ENCODE results near the gene MYH1.
"Not testable (repeated sequence)": the region's sequence is repeated elsewhere in the genome, so short reads cannot be mapped to it uniquely, and the experiment has no call there.

Gene MYH1

DNA sequence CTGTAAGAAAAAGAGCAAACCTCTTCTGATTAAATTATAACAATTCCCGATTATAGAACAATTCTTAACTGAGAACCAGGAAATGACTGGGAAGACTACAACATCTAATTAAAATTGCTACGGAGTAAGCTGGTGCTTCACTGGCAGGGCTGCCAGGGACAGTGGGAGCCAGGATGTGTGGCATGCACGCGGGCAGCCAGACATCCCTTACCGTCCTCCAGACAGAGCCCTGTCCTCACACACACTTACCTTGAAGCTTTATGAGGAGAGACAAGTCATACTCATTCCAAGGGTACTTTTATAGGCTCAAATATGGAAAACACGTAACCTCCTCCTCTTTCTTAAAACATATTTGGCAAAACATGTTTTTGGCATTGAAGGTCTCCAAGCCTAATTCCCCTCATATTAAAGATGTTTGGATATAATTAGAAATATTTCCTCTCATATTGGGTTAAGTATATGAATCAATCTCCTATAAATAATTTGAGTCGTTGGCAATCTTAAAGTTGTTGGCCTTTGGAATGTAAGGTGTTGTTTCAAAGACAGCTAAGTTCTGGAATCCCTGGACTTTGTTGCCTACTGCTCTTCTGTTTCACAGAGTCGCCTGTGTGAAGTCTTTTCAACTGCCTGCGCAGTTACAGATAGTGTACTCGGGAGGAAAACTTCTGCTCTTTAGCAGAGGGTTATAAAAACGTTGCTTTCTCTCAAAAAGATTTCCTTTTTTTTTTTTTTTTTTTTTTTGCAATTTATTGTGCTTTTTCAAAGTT lies at the start of gene MYH1:
TSS of gene MYH1 (minus strand) at position 272 of the 767 bp plus-strand sequence. CDS start 1,900 bp downstream, outside the sequence.
- no peak for DNase-seq

DNA sequence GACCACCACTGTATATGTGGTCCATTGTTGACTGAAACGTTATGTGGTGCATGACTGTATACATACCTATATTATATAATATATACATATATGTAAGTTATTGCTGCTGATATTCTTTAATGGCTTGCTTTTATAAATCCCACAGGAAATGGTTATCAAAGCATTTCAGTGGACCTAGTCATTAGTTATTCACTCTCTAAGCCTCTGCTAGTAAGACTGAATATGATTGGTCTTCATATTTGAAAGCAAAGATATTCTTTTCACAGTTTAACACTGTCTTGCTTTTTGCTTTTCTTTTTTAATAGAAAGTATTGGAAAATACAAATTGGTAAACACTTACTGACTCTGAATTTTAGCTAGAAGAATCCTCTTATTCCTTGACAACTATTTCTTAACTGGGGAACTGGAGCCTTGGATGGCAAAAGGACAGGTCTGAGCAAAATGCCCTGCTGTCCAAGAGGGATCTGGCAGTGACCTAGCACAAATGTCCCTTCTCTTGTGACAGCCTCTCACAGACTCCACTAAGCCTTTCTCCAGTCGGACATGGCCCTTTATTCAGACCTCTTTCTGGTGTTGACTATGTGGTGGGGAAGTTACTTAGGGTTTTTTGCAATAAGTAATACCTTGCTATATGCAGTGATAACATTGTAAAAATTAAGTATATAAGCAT lies 45.8 kb upstream of the MYH1 start:
- no peak for DNase-seq

DNA sequence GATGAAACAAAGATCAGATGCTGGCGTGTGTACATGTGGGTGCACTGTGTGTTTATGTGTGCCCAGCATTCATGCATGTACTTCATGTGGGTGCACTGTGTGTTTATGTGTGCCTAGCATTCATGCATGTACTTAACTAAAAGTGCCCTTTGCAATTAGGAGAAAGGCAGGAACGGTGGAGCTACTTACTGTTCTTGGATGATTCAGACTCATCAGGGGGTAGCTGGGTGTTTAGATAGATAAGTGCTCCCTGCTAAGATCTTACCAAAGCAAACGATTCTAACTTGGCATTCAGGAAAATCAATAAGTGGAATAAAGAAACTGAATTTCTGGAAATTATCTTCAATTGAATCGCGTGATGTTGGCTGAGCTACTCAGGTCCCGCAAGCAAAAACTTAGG lies 39.7 kb upstream of the MYH1 start:
- no peak for DNase-seq

DNA sequence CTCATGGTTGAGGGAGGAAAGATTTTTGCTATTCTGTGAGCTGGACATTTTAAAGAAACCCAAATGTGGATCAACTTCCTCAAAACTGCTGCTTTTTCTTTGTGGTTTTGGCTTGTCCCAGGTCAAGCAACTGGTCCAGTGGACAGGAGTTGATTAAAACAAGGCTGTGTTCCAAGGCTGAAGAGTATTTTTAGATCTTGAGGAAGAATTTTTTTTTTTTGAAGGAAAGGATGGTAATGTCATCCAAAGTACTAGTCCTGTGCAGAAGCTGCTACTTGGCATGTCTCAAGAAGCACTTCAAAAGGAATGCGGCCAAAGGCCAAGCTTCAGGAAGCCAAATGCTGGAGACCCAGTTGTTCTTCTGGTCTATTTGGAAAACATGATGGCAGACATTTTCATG lies 39.1 kb upstream of the MYH1 start:
- no peak for DNase-seq

DNA sequence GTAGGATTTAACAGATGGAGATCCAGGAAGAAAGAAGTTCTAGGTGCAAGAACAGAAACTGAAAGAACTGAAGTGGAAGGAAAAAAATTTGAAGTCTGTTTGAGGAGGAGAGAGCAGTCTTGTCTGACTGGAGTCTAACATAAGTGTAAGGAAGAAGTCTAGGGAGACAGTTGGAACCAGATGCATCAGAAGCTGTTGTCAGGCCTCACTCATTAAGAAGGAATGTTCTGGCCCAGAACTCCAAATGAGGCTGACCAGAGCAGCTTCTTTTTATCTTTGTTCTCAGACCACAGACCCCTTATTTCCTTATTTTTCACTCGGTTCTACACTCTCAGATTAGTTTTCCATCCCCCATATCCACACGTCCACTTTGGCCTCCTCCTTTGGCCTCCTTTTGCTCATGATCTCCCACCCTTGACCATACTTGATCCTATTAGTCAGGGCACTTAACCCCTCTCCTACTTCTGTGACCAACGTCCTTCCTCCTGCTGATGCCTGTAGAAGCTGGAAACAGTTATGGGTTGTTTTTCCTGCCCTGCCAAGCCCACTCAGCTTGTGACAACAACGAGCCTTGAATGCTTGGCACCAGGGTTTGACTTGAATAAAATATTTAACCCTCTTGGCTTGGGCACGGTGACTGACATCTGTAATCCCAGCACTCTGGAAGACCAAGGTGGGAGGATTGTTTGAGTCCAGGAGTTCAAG lies 38.1 kb upstream of the MYH1 start:
- DNase-seq, result no peak

DNA sequence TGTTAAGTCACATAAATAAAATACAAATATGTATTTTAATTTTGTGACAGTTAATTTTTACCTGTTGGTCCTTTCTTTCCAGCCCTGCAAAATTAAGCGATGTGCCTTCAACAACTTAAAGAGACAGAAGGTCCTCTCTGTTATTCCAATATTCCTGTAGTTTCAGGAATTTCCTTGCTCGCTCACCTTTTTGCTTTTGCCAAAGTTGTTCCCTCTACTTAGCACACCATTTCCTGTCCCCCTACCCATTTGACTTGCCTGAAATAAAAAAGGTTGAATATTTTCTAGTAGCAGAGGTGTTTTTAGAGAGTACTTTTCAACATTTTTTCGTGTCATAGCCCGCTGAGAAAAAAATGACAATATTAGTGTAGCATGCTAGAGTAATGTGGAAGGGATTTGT lies 31.7 kb upstream of the MYH1 start:
- no peak for DNase-seq

DNA sequence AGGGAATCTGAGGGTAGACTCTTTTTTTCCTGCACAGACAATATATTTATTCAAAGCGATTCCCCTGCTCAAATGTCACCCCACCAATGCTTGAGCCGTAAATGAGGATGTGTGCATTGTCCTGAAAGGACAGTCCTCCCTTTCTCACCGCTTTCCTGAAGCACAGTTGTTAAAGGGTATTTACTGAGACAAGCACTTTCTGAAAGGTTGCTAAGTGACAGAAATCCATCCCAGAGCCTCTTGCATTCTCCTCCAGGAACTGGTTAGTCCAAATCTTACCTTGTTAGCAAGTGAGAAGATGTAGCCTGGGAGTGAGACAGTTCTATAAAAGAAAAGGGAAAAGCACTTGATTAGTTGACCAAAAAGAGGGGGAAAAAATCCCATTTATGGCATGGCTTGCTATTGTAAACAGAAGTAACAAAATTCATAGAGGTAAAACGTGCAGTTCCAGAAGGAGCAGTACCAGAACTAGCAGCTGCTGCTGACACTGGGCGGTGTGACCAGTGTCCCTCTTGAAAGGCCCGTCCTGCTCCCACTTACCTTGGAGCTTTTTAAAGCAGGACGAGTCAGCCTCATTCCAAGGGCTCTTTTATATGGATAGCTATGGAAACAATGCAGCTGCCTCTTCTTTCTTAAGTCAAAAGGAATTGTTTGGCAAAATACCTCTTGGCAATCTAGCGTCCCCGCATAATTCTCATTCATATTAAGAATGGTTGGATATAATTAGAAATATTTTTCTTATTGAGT lies 30.9 kb upstream of the MYH1 start, which contains the start of gene MYH2:
TSS of gene MYH2 (minus strand) at position 563 of the 747 bp plus-strand sequence. CDS start 1,738 bp downstream, outside the sequence.
- no peak for DNase-seq

DNA sequence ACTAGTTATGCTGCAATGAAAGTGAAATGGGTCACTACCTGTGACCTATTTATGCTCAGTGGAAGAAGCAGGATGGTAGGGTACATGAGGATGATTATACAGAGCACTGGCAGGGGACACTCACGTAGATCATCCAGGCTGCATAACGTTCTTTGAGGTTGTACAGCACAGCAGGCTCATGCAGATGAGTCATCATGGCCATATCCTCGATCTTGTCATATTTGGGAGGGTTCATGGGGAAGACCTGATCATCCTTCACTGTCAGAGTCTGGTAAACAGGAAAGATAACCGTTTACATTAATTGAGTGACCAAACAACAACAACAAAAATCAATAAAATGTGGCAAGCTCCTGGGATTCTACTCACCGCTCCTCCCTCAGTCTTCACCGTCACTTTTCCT lies 29.0 kb upstream of the MYH1 start:
- no peak for DNase-seq

DNA sequence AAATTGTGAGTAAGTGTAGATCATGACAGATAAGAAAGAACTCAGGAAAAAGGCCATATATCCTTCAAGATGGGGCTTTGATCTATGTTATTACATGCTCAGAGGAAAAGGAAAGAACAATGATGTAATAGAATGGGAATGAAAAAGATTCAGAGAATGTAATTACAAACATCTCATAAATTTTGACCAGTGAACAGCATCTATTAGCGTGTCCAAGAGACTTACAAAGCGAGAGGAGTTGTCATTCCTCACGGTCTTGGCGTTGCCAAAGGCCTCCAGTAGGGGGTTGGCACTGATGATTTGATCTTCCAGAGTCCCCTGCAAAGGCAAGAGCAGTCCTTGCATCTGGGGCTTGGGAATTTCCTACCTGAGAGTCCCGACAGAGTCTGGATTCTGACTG lies 25.1 kb upstream of the MYH1 start:
- not testable (repeated sequence) for DNase-seq

DNA sequence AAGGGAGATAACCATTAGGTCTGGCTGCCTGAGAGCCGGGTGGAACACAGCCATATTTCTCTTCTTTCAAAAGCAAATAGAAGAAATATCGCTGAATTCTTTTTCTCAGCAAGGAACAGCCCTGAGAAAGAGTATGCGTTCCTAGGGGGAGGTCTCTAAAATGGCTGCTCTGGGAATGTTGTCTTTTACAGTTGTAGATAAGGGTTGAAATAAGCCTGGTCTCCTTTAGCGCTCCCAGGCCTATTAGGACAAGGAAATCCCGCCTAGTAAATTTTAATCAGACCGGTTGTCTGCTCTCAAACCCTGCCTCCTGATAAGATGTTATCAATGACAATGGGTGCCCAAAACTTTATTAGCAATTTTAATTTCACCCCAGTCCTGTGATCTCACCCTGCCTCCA lies 22.8 kb upstream of the MYH1 start:
- DNase-seq, result not testable (repeated sequence)

DNA sequence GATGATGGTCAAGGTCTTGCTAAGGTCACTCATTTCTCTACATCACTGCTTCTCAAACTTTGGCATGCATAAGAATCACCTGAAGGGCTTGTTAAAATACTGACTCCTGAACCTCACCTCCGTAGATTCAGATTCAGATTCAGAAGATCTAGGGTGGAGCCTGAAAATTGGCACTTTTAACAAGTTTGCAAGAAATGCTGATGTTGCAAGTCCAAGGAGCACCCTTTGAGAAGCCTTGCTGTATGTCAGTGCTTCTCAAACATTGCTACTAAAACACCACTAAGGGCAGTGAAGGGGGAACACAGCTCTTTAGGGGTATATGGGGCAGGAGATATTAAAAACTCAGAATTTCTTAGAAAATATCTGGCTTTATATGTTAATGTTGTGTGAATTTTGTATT lies 13.7 kb upstream of the MYH1 start:
- DNase-seq, result no peak

DNA sequence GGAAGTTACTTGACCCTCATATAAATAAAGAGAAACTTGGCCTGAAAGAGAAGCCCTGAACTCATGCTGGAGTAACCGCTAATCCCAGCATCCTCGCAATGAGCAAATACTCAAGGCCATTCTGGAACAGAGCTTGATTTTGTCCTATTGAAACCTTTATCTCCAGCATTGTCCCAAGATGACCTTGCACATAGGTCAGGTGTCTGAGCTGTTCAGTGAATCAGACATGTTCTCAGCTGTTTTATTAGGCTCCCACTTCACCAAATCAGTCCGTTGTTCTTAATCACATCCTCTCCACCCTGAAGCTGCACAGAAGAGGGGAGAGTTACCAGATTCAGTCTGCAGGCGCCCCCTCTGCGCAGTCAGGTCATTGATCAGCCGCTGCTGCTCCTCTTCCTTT lies 9.1 kb upstream of the MYH1 start:
- DNase-seq, result no peak

DNA sequence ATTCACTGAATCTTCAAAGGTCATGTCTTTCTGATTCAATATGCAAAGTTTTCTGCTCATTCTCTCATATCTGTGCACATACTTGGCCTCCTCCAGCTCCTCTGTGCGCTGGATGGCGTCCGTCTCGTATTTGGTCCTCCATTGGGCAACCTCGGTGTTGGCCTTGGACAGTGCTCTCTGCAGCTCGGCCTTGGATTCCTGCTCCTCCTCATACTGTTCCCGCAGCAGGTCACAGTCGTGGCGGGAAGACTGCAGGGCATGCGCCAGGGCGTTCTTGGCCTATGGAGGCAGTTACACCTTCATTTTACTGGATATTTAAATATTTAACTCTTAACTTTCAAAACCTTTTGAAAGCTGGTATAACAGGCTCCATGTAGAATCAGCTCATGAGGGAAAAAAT lies 8.2 kb upstream of the MYH1 start:
- DNase-seq, result no peak

DNA sequence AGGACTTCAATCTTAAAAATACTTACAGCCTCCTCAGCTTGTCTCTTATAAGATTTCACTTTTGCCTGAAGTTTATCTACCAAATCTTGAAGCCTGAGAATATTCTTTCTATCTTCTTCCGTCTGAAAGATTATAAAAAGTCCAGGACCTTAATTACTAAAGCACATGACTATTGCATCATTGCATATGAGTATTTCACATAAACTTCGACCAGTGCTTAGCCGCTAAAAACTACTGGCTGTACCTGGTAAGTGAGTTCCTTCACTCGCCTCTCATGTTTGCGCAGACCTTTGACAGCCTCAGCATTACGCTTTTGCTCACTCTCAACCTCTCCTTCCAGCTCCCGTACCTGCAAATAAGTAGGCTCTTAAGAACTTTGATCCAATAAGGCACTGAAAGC lies 4.7 kb upstream of the MYH1 start:
- DNase-seq, result no peak

DNA sequence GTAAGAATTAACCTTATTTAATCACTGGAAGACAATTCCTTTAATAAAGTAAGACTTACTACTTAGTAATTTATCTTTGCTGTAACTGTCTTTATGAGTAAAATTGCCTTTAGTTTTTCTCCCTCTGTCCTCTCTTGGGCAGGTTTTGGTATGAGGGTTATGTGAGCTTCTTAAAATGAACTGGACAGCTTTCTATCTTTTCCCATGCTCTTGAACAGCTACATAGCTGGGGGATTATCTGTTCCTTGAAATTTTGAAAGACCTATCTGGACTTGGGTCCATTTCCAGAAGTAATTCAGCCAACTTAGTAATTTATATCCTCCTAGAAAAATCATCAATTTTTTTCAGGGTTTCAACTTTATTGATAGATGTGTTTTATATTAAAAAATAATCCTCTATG lies 3.6 kb upstream of the MYH1 start:
- DNase-seq, result no peak

DNA sequence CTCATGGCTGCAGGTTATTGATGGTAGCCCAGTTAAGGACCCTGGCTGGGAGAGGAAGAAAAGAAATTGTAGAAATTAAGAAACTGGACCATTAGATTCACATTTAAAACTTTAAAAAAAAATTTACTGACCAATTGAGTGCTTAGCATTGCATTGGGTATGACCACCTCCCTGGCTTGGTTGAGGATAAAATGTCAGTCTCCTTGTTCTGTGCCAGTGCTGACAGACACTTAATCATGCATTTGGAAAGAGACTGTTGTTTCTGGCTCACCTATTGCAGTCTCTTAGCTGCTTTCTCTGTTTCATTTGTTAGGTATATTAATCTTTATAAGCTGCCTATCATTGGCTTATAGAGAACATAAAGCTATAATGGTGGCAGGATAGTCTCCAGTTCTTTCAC lies 1.7 kb downstream of the MYH1 start:
- no peak for DNase-seq

DNA sequence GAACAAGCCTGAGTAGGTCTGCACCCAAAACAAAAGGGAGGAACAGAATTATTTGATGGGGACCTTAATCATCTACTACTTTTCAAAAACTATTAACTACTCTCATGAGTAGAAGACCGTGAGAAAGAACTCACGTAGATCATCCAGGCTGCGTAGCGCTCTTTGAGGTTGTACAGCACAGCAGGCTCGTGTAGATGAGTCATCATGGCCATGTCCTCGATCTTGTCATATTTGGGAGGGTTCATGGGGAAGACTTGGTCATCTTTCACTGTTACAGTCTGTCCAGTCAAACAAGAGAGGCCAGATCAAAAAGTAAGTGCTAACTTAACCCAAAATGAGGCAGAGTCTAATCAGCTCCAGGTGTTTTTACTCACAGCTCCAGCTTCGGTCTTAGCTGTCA lies 2.3 kb downstream of the MYH1 start:
- DNase-seq, result no peak

DNA sequence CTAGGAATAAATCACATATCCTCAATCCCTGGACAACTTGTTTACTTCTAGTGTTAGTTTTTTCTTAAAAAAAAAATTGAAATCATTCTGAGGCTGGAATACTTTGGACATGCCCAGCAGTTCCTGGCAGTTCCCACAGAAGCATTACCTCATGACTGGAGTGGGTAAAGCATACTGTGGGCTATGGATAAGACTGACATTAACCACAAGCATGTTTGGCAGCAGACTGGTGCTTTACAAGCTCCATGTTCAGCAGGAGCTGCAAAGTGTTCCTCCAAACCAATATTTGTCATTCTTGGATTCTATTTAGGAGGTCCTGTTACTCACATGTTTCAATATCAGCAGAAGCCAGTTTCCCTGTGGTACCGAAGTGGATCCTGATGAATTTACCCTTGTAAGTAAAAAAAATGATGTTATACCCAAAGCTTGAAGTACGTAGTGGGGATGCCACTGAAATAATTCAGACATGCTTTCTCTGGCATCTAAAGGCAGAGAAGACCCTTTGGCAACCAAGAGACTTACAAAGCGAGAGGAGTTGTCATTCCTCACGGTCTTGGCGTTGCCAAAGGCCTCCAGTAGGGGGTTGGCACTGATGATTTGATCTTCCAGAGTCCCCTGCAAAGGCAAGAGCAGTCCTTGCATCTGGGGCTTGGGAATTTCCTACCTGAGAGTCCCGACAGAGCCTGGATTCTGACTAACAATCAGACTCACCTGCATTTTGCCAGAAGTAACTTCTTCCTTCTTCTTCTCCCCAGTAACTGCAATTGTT lies 4.9 kb downstream of the MYH1 start:
- DNase-seq, result no peak

DNA sequence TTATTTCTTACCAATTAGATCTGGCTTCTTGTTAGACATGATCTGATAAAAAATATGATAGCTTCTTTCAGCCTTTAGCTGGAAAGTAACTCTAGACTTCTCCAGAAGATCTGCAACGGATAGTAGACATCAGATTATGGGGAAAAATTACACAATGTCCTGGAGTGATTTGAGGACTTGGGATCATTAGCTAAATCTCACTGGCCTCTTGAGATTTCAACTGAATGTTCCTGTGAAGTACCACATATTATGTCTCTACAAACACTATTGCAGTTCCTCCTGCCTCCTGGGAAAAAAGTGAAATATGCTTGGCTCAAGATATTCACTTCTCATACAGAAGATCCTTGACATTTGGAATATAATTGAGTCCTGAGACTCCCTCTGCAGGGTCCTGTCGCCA lies 5.5 kb downstream of the MYH1 start:
- DNase-seq, result no peak

DNA sequence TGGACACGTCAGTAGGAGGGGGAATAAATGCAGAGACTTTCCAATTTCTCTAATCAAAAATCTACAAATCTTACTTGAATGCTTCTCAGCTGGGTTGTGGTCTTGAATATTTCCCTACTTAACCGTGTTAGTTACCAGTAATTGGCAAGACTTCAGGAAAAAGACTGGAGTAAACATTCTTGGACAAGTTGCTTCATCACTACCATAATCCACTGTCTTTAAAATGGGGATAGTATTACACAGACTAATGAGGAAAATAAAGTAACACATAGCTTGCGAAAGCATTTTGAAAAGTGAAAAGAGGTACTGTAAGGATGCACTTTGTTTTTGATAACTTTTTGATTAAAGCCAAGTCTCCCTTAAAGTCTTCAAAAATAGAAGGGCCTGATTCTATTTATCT lies 18.4 kb downstream of the MYH1 start:
- DNase-seq, result no peak

DNA sequence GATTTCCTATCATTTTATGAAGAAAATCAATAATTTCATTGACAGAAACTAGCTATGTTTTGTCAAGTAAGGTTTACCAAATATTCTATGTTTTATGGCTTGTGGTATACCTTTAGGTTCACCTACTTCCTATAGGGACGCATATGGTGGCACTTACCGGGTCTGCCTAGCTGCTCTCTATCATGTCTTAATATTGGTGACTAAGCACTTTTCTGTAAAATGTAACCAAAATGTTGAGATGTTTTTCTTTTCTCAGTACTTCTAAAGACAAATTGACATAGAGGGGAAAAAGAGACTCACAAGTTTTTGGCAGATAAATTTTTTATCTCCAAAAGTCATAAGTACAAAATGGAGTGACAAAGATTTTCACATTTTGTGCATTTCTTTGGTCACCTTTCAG lies 26.3 kb downstream of the MYH1 start:
- no peak for DNase-seq

DNA sequence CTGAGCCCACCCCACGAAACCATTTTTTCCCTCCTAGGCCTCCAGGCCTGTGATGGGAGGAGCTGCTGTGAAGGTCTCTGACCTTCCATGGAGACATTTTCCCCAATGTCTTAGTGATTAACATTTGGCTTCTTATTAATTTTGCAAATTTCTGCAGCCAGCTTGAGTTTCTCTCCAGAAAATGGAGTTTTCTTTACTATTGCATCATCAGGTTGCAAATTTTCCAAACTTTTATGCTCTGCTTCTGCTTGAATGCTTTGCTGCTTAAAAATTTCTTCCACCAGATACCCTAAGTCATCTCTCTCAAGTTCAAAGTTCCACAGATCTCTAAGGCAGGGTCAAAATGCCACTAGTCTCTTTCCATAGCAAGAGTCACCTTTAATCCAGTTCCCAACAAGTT lies 36.1 kb downstream of the MYH1 start:
- no peak for DNase-seq

DNA sequence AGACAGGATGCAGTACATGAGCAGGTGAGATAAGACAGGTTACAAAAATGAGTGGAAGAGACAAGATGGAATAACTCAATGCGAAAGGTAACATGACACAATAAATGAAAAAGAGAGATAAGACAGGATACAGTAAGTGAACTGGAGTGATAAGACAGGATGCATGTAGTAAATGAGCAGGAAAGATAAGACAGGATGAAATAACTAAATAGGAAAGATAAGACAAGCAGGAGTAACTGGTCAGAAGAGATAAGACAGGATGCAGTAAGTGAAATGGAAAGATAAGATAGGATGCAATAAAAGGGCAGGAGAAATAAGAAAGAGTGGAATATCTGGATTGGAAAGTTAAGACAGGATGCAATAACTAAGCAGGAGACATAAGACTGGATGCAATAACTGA lies 40.6 kb downstream of the MYH1 start:
- DNase-seq, result no peak

Data from CD4-positive, alpha-beta T cell treated with Interleukin-10 for 1 hour (primary cell).